Neural cell (in vitro differentiated cells): ENCODE results near the gene WDR77. TPM values are rescaled to one million over a fixed set of nuclear protein-coding genes. Genes with fewer than 3 reads are reported as not detected.

ENCODE experiments used
- H2AFZ ChIP-seq: fragments of 200-600, 300-800 bp; sonication (generic), shearing (Covaris generic); 2 replicates; pipeline ENCODE4 v1.6.0; 2014; ENCODE audit warnings: low read depth, mild to moderate bottlenecking, antibody characterized with exemption, low read length, moderate library complexity
- H3F3A ChIP-seq: fragments of 200-600 bp; shearing (Covaris generic); 2 replicates; pipeline ENCODE4 v1.6.1; 2016; ENCODE audit warnings: mild to moderate bottlenecking, moderate library complexity, mixed read lengths, antibody characterized with exemption, low read length; ENCODE audit not compliant: insufficient read depth, poor library complexity, severe bottlenecking
- H3K27ac ChIP-seq: fragments of 200-600, 300-800 bp; sonication (generic), shearing (Covaris generic); 2 replicates; pipeline ENCODE4 v1.5.1; 2014; ENCODE audit warnings: mild to moderate bottlenecking, low read length, moderate library complexity
- H3K27me3 ChIP-seq: fragments of 300-800, 200-600 bp; sonication (generic), shearing (Covaris generic); 2 replicates; pipeline ENCODE4 v1.6.0; 2014; ENCODE audit warnings: mild to moderate bottlenecking, low read depth, low read length, moderate library complexity; ENCODE audit not compliant: insufficient read depth
- H3K36me3 ChIP-seq: fragments of 300-800, 200-600 bp; sonication (generic), shearing (Covaris generic); 2 replicates; pipeline ENCODE4 v1.5.1; 2014; ENCODE audit warnings: mild to moderate bottlenecking, antibody characterized with exemption, low read length, moderate library complexity; ENCODE audit not compliant: insufficient read depth
- H3K4me2 ChIP-seq: fragments of 300-800, 200-600 bp; sonication (generic), shearing (Covaris generic); 2 replicates; pipeline ENCODE4 v1.6.0; 2014; ENCODE audit warnings: mild to moderate bottlenecking, low read length
- H3K4me3 ChIP-seq: fragments of 300-800, 200-600 bp; sonication (generic), shearing (Covaris generic); 2 replicates; pipeline ENCODE4 v1.5.1; 2014; ENCODE audit warnings: mild to moderate bottlenecking, low read length, moderate library complexity
- H3K79me2 ChIP-seq: fragments of 200-600 bp; shearing (Covaris generic); replicated peaks from 2 replicates; pipeline ENCODE4 v1.6.0; 2014; ENCODE audit warnings: mild to moderate bottlenecking, low read length, moderate library complexity; ENCODE audit not compliant: insufficient read depth
- H3K9ac ChIP-seq: fragments of 300-800, 200-600 bp; sonication (generic), shearing (Covaris generic); 2 replicates; pipeline ENCODE4 v1.6.1; 2016; ENCODE audit warnings: mild to moderate bottlenecking, low read length, mixed read lengths
- H3K9me2 ChIP-seq: fragments of 200-600 bp; shearing (Covaris generic); 2 replicates; pipeline ENCODE4 v1.6.1; 2016; ENCODE audit warnings: mild to moderate bottlenecking, low read length, mixed read lengths; ENCODE audit not compliant: insufficient read depth
- H3K9me3 ChIP-seq: fragments of 200-600, 300-800 bp; sonication (generic), shearing (Covaris generic); 2 replicates; pipeline ENCODE4 v1.6.1; 2016; ENCODE audit warnings: mild to moderate bottlenecking, mixed run types, low read length, moderate library complexity, mixed read lengths
- H4K20me1 ChIP-seq: fragments of 200-600 bp; shearing (Covaris generic); 2 replicates; pipeline ENCODE4 v1.6.1; 2016; ENCODE audit warnings: mild to moderate bottlenecking, mixed run types; ENCODE audit not compliant: insufficient read depth
- EP300 ChIP-seq: fragments of 450-650 bp; conservative IDR thresholded peaks from 2 replicates; pipeline ENCODE4 v1.6.1; 2014; ENCODE audit warnings: antibody characterized with exemption, mild to moderate bottlenecking, moderate library complexity; ENCODE audit not compliant: poor library complexity, severe bottlenecking
- EZH2 ChIP-seq: fragments of 200-600, 300-800 bp; shearing (Covaris generic), sonication (generic); IDR thresholded peaks from 2 replicates; pipeline ENCODE4 v1.6.1; 2014; ENCODE audit warnings: antibody characterized with exemption, low read length, borderline replicate concordance, mild to moderate bottlenecking; ENCODE audit not compliant: insufficient read depth, poor library complexity, severe bottlenecking
- MXI1 ChIP-seq: fragments of 450-650 bp; conservative IDR thresholded peaks from 2 replicates; pipeline ENCODE4 v1.6.1; 2014; ENCODE audit warnings: antibody characterized with exemption, mild to moderate bottlenecking; ENCODE audit not compliant: poor library complexity, severe bottlenecking
- POLR2AphosphoS5 ChIP-seq: IDR thresholded peaks from 2 replicates; pipeline ENCODE4 v1.6.1; 2012
- RAD21 ChIP-seq: fragments of 450-650 bp; conservative IDR thresholded peaks from 2 replicates; pipeline ENCODE4 v1.6.1; 2014; ENCODE audit warnings: antibody characterized with exemption, mild to moderate bottlenecking, moderate library complexity
- REST ChIP-seq: IDR thresholded peaks from 2 replicates; pipeline ENCODE4 v1.6.1; 2012; ENCODE audit warnings: borderline replicate concordance
- SMC3 ChIP-seq: fragments of 450-650 bp; conservative IDR thresholded peaks from 2 replicates; pipeline ENCODE4 v1.6.1; 2014; ENCODE audit warnings: antibody characterized with exemption, mild to moderate bottlenecking, moderate library complexity; ENCODE audit not compliant: poor library complexity
- TAF1 ChIP-seq: IDR thresholded peaks from 2 replicates; pipeline ENCODE4 v1.6.1; 2012; ENCODE audit warnings: low read depth
- polyA plus RNA-seq: library from polyadenylated mRNA; depleted of rRNA; stranded (reverse); fragments of >200 nt; gene quantifications from 2 replicates; pipeline ENCODE4 v1.2.3, GENCODE V29; 2014
- TF ChIP-seq, protein P1 (sequence below): fragments of 450-650 bp; IDR thresholded peaks from 2 replicates; pipeline ENCODE4 v1.5.1; 2014; ENCODE audit warnings: antibody characterized with exemption, mild to moderate bottlenecking, moderate library complexity; ENCODE audit not compliant: poor library complexity, severe bottlenecking

WDR77 gene
- polyA plus RNA-seq, 1 donor from 2014 or later, result 63.6 TPM

DNA sequence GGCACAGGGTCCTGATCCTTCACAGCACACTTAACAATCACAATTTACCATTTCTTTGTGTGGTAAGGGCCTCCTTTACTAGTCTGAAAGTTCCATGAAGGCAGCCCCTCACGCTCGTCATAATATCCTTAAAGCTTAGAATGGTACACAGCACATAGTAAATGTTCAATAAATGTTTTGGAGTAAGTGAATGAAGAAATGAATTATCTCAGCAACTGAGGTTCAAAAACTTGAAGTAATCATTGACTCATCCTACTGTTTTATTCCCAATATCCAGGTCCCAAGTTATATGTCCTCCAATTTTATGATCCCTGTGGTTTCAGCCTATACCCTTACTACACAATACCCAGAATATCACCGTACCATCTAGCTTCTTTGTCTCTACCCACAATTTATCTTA is 22.5 kb upstream of the WDR77 start:
- H3K27me3 ChIP-seq, result no peaks in the 10 kb centered on the region
- no peaks in the 10 kb centered on the region for H3K9me3 ChIP-seq
- H3K36me3 ChIP-seq, result no peaks in the 10 kb centered on the region
- H3K9ac ChIP-seq, result no peak overlapping the region
- H3K9me2 ChIP-seq, result no peaks in the 10 kb centered on the region
- H3K4me3 ChIP-seq, result no peak overlapping the region
- no peak for TF ChIP-seq TAF1
- no peak for TF ChIP-seq RAD21
- TF ChIP-seq SMC3, result no peak
- TF ChIP-seq POLR2AphosphoS5, result no peak
- TF ChIP-seq REST, result no peak
- no peak for TF ChIP-seq EZH2
- no peak for TF ChIP-seq MXI1
- TF ChIP-seq EP300, result no peak
- TF ChIP-seq, protein P1, sequence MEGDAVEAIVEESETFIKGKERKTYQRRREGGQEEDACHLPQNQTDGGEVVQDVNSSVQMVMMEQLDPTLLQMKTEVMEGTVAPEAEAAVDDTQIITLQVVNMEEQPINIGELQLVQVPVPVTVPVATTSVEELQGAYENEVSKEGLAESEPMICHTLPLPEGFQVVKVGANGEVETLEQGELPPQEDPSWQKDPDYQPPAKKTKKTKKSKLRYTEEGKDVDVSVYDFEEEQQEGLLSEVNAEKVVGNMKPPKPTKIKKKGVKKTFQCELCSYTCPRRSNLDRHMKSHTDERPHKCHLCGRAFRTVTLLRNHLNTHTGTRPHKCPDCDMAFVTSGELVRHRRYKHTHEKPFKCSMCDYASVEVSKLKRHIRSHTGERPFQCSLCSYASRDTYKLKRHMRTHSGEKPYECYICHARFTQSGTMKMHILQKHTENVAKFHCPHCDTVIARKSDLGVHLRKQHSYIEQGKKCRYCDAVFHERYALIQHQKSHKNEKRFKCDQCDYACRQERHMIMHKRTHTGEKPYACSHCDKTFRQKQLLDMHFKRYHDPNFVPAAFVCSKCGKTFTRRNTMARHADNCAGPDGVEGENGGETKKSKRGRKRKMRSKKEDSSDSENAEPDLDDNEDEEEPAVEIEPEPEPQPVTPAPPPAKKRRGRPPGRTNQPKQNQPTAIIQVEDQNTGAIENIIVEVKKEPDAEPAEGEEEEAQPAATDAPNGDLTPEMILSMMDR, result no peak
- no peaks in the 10 kb centered on the region for H3K79me2 ChIP-seq
- H4K20me1 ChIP-seq, result no peaks in the 10 kb centered on the region
- no peaks in the 10 kb centered on the region for H3F3A ChIP-seq
- H3K4me2 ChIP-seq, result no peak overlapping the region
- H2AFZ ChIP-seq, result no peak overlapping the region
- H3K27ac ChIP-seq, result no peak overlapping the region

DNA sequence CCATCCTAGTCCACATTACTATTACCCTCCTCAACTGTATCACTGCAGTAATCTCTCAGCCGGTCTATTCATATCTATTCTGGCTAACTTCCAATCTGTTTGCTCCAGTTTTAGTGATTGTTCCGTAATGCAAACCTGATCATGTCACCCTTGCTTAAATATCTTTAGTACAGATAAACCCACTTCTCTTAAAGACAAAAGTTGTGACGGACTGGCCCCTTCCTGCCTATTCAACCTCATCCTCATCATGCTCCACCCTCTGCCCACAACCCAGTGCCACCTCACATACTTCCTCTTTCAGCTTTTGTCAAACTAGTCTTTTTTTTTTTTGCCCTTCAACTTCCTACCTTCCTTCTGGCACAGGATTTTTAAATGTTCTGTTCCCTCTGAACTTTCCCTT is 22.0 kb upstream of the WDR77 start:
- no peaks in the 10 kb centered on the region for H3K9me2 ChIP-seq
- no peak overlapping the region for H2AFZ ChIP-seq
- H4K20me1 ChIP-seq, result no peaks in the 10 kb centered on the region
- no peaks in the 10 kb centered on the region for H3K9me3 ChIP-seq
- no peak overlapping the region for H3K27ac ChIP-seq
- no peaks in the 10 kb centered on the region for H3K79me2 ChIP-seq
- no peaks in the 10 kb centered on the region for H3F3A ChIP-seq
- no peaks in the 10 kb centered on the region for H3K36me3 ChIP-seq
- no peak overlapping the region for H3K4me3 ChIP-seq
- no peaks in the 10 kb centered on the region for H3K27me3 ChIP-seq
- no peak for TF ChIP-seq TAF1
- no peak for TF ChIP-seq RAD21
- TF ChIP-seq, protein P1, result no peak
- TF ChIP-seq POLR2AphosphoS5, result no peak
- no peak overlapping the region for H3K9ac ChIP-seq
- no peak overlapping the region for H3K4me2 ChIP-seq
